ENCODE results near the gene CLEC11A. TPM values are rescaled to one million over a fixed set of nuclear protein-coding genes. Genes with fewer than 3 reads are reported as not detected.

The CLEC11A gene
- total RNA-seq: 38.8 TPM

GRCh38 chr19:50723069-50723468 lies at the start of gene CLEC11A:
TSS of gene CLEC11A (plus strand) at chr19:50723364. CDS start at chr19:50723526, 162 bp downstream.

GRCh38 chr19:50719566-50719965 lies 3.6 kb upstream of the CLEC11A start, which contains the start of gene SHANK1:
TSS of gene SHANK1 (minus strand) at chr19:50719802. CDS start at chr19:50716919, 2,883 bp downstream.

GRCh38 chr19:50770164-50770563 lies 47.0 kb downstream of the CLEC11A start, which contains the start of gene GPR32:
TSS of gene GPR32 (plus strand) at chr19:50770464. CDS start at chr19:50770601, 137 bp downstream.

Other genes starting within 250 kb of the CLEC11A start
- 88.8 TPM for gene EMC10, start 246.9 kb upstream of the CLEC11A start, total RNA-seq
- gene GARIN5A, start 246.5 kb upstream of the CLEC11A start, total RNA-seq: 0.55 TPM
- gene JOSD2, start 212.2 kb upstream of the CLEC11A start, total RNA-seq: 8.0 TPM
- gene ASPDH, start 209.5 kb upstream of the CLEC11A start, total RNA-seq: not detected
- 38.4 TPM for gene LRRC4B, start 154.9 kb upstream of the CLEC11A start, total RNA-seq
- 6.8 TPM for gene SYT3, start 83.5 kb upstream of the CLEC11A start, total RNA-seq
- gene C19orf81, start 73.9 kb upstream of the CLEC11A start, total RNA-seq: not detected
- 12.0 TPM for gene SHANK1, start 3.6 kb upstream of the CLEC11A start, total RNA-seq
- gene GPR32, start 47.1 kb downstream of the CLEC11A start, total RNA-seq: not detected
- not detected for gene ACP4, start 67.1 kb downstream of the CLEC11A start, total RNA-seq
- not detected for gene KLK1, start 100.4 kb downstream of the CLEC11A start, total RNA-seq
- gene KLK15, start 110.2 kb downstream of the CLEC11A start, total RNA-seq: not detected
- not detected for gene KLK3, start 131.6 kb downstream of the CLEC11A start, total RNA-seq
- not detected for gene KLK2, start 150.1 kb downstream of the CLEC11A start, total RNA-seq
- not detected for gene KLK4, start 188.0 kb downstream of the CLEC11A start, total RNA-seq
- 0.66 TPM for gene KLK5, start 229.7 kb downstream of the CLEC11A start, total RNA-seq
- not detected for gene KLK6, start 246.2 kb downstream of the CLEC11A start, total RNA-seq

Data from camera-type eye (tissue), 1 donor.